Activated T-helper 2 cell treated with anti-CD3 and anti-CD28 coated beads, Interferon-gamma antibody, Interleukin-2, Interleukin-4, amounts not matched to agents 10 μg/mL and 5 μg/mL and 100 μg/mL, durations not matched to agents 14 hours and 24 hours and 36 hours (primary cell): ENCODE data around the gene HLA-C. TPM values are rescaled to one million over a fixed set of nuclear protein-coding genes. Genes with fewer than 3 reads are reported as not detected.

Experiments
- DNase-seq: peaks from one replicate; pipeline ENCODE4 v3.0.0; 2021; ENCODE audit warnings: low spot score
- H3K27ac Mint-ChIP-seq: one replicate; pipeline ENCODE4 v1.8.0; 2021; ENCODE audit warnings: mixed read lengths
- H3K27me3 Mint-ChIP-seq: one replicate; pipeline ENCODE4 v1.8.0; 2021; ENCODE audit warnings: low read depth, mixed read lengths
- H3K36me3 Mint-ChIP-seq: one replicate; pipeline ENCODE4 v1.8.0; 2021; ENCODE audit warnings: low read depth, mixed read lengths
- H3K4me1 Mint-ChIP-seq: one replicate; pipeline ENCODE4 v1.8.0; 2021; ENCODE audit warnings: low read depth, mixed read lengths
- H3K4me3 Mint-ChIP-seq: one replicate; pipeline ENCODE4 v1.8.0; 2021; ENCODE audit warnings: low read depth, mild to moderate bottlenecking, moderate library complexity, mixed read lengths
- H3K9me3 Mint-ChIP-seq: one replicate; pipeline ENCODE4 v1.8.0; 2021; ENCODE audit warnings: mixed read lengths
- intact Hi-C: fragments of 100-400 bp; cut with micrococcal nuclease; formaldehyde crosslinking; loops from one replicate; pipeline ENCODE4 v1.15.1; 2023
- total RNA-seq: library from RNA; stranded (reverse); gene quantifications from 2 replicates; pipeline ENCODE4 v1.2.3, GENCODE V29; 2022

Gene HLA-C
- total RNA-seq, 1 donor from 2014 or later = 906 TPM

- Mint-ChIP-seq H3K4me3 (no peak overlapping the region), H3K9me3 (no peaks in the 10 kb centered on the region), H3K27ac (no peak overlapping the region), H3K27me3 (peaks cover 27% of the 10 kb centered on the region), H3K4me1 (no peaks in the 10 kb centered on the region), H3K36me3 (no peaks in the 10 kb centered on the region)
- intact Hi-C loops = no loop called here
- no peak for DNase-seq
Observed at GRCh38 chr6:31228476-31228875, 43.4 kb downstream of the HLA-C start.

GRCh38 chr6:31227143-31227542 lies 44.7 kb downstream of the HLA-C start:
- Mint-ChIP-seq H3K4me1 (no peaks in the 10 kb centered on the region), H3K36me3 (no peaks in the 10 kb centered on the region), H3K27ac (no peak overlapping the region), H3K4me3 (no peak overlapping the region), H3K27me3 (peaks cover 16% of the 10 kb centered on the region), H3K9me3 (no peaks in the 10 kb centered on the region)
- no peak for DNase-seq
- intact Hi-C loops = no loop called here

GRCh38 chr6:31225735-31226134 lies 46.2 kb downstream of the HLA-C start:
- Mint-ChIP-seq H3K27me3 (peaks cover 12% of the 10 kb centered on the region), H3K4me3 (no peak overlapping the region), H3K4me1 (no peaks in the 10 kb centered on the region), H3K36me3 (no peaks in the 10 kb centered on the region), H3K9me3 (no peaks in the 10 kb centered on the region), H3K27ac (no peak overlapping the region)
- no peak for DNase-seq
- intact Hi-C loops = no loop called here

DNA sequence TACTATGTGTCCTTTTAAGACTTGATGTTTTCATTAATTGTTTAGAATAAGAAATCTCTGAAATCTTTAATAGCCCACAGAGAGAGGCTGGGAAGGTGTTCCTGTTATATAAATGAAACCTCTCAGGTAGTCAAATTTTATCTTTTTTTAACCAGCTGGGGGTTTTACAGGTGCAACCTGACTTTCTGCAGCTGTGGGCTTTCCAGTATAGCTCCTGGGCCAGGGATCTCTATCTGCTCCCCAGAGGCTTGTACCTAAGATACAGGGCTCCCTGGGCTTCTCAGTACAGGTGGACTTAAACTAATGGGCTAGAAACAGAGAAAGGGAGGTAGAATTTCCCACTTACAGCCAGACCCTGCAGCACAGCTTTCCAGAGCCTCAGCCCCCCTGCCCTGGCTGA lies 49.4 kb downstream of the HLA-C start:
- Mint-ChIP-seq H3K27ac (no peak overlapping the region), H3K36me3 (no peaks in the 10 kb centered on the region), H3K27me3 (peaks cover 10% of the 10 kb centered on the region), H3K9me3 (peaks cover 6% of the 10 kb centered on the region), H3K4me1 (no peaks in the 10 kb centered on the region), H3K4me3 (no peak overlapping the region)
- no peak for DNase-seq
- intact Hi-C loops = no loop called here

Other genes starting within 250 kb of the HLA-C start
- gene C6orf15, start 159.5 kb downstream of the HLA-C start, total RNA-seq = not detected in 2 replicates
- not detected in 2 replicates for gene PSORS1C1, start 157.3 kb downstream of the HLA-C start, total RNA-seq
- gene CDSN, start 151.6 kb downstream of the HLA-C start, total RNA-seq = not detected in 2 replicates
- not detected in 2 replicates for gene PSORS1C2, start 133.0 kb downstream of the HLA-C start, total RNA-seq
- gene CCHCR1, start 114.3 kb downstream of the HLA-C start, total RNA-seq = 50.5 and 53.1 TPM in 2 replicates
- gene TCF19, start 113.5 kb downstream of the HLA-C start, total RNA-seq = 81.5 and 82.0 TPM in 2 replicates
- not detected in 2 replicates for gene POU5F1, start 101.4 kb downstream of the HLA-C start, total RNA-seq
- 3,580 and 3,693 TPM in 2 replicates for gene HLA-B, start 85.1 kb upstream of the HLA-C start, total RNA-seq
- 5.6 and 6.0 TPM in 2 replicates for gene MICA, start 131.5 kb upstream of the HLA-C start, total RNA-seq
- 30.6 and 31.5 TPM in 2 replicates for gene MICB, start 226.1 kb upstream of the HLA-C start, total RNA-seq